Daoy (cell line): ENCODE data around the gene FMNL2. TPM values are rescaled to one million over a fixed set of nuclear protein-coding genes. Genes with fewer than 3 reads are reported as not detected.

Experiments
- DNase-seq: peaks from one replicate; pipeline ENCODE4 v3.0.0-alpha.2; 2015; ENCODE audit warnings: low read depth
- total RNA-seq: library from RNA; depleted of rRNA; stranded (reverse); fragments of >200 nt; shearing (Covaris generic); gene quantifications from 2 replicates; pipeline ENCODE4 v1.2.3, GENCODE V29; 2014

The FMNL2 gene
- total RNA-seq, 1 experiment from 2014 or later = 29.0 TPM

GRCh38 chr2:152582081-152582480, 247.1 kb downstream of the FMNL2 start:
- DNase-seq = no peak

GRCh38 chr2:152583512-152584229, 248.7 kb downstream of the FMNL2 start:
- DNase-seq = no peak

GRCh38 chr2:152584301-152584700, 249.3 kb downstream of the FMNL2 start:
- DNase-seq = no peak

GRCh38 chr2:152585830-152586484, 251.0 kb downstream of the FMNL2 start:
- DNase-seq = peak; percentile 59

- DNase-seq = no peak
Measured at GRCh38 chr2:152587187-152587947, 252.4 kb downstream of the FMNL2 start.

- DNase-seq = no peak
Measured at GRCh38 chr2:152588998-152589397, 254.0 kb downstream of the FMNL2 start.

GRCh38 chr2:152594022-152594766, 259.2 kb downstream of the FMNL2 start:
- DNase-seq = no peak

- DNase-seq = no peak
Measured at GRCh38 chr2:152594792-152595191, 259.8 kb downstream of the FMNL2 start.

GRCh38 chr2:152598975-152599759, 264.2 kb downstream of the FMNL2 start:
- DNase-seq = peak; percentile 13

GRCh38 chr2:152600051-152600657, 265.2 kb downstream of the FMNL2 start:
- no peak for DNase-seq

GRCh38 chr2:152600697-152601096, 265.7 kb downstream of the FMNL2 start:
- DNase-seq = no peak

- no peak for DNase-seq
Measured at GRCh38 chr2:152602750-152603149, 267.8 kb downstream of the FMNL2 start.

GRCh38 chr2:152603166-152603565, 268.2 kb downstream of the FMNL2 start:
- DNase-seq = no peak

GRCh38 chr2:152606081-152606480, 271.1 kb downstream of the FMNL2 start:
- no peak for DNase-seq

GRCh38 chr2:152606941-152607340, 272.0 kb downstream of the FMNL2 start:
- DNase-seq = no peak

- DNase-seq = no peak
Measured at GRCh38 chr2:152607793-152608300, 272.9 kb downstream of the FMNL2 start.

- no peak for DNase-seq
Measured at GRCh38 chr2:152609154-152609553, 274.2 kb downstream of the FMNL2 start.

- DNase-seq = no peak
Measured at GRCh38 chr2:152609699-152610098, 274.7 kb downstream of the FMNL2 start.

GRCh38 chr2:152611458-152612231, 276.7 kb downstream of the FMNL2 start:
- DNase-seq = peak; percentile 53

- DNase-seq = no peak
Measured at GRCh38 chr2:152613235-152613634, 278.3 kb downstream of the FMNL2 start.
